ENCODE measurements around the gene NRG2. TPM values are rescaled to one million over a fixed set of nuclear protein-coding genes. Genes with fewer than 3 reads are reported as not detected.

Gene NRG2
- total and polyA plus RNA-seq, 2 of the 8 experiments (the other 6 are each of a cell fraction or from before 2014, with no cell fraction given) = 0.27 to 0.54 TPM

- TF ChIP-seq CHD7 (IDR thresholded peaks at IDR 0.05; ENCODE audit: insufficient replicate concordance, low read length) = no peak
- no peak for TF ChIP-seq SP4 (IDR thresholded peaks at IDR 0.05; ENCODE audit: low read length)
- TF ChIP-seq E2F6 (IDR thresholded peaks at IDR 0.05) = no peak
- no peak for TF ChIP-seq EGR1 (IDR thresholded peaks at IDR 0.05; ENCODE audit: borderline replicate concordance, low read depth, low read length)
- no peak for TF ChIP-seq MAFK (IDR thresholded peaks at IDR 0.05; ENCODE audit: low read depth, low read length)
- TF ChIP-seq BCL11A (IDR thresholded peaks at IDR 0.05; ENCODE audit: low read depth in 2 of 2, low read length in 2 of 2) = no peak
- TF ChIP-seq PHF8 (conservative IDR thresholded peaks at IDR 0.05; ENCODE audit: low read depth, low read length) = no peak
- TF ChIP-seq CHD2 (IDR thresholded peaks at IDR 0.05; ENCODE audit: low read length) = no peak
- no peak for TF ChIP-seq BACH1 (IDR thresholded peaks at IDR 0.05; ENCODE audit: low read length)
Observed at GRCh38 chr5:139895647-139896046, 147.5 kb downstream of the NRG2 start (continued).

Measured in H1 (cell line).